Activated gamma-delta T cell treated with anti-CD3 and anti-CD28 coated beads, Interleukin-2, amount 50 U/mL, for 16 hours (primary cell): ENCODE data around the gene SH3RF3.

Experiments
- DNase-seq: peaks from one replicate; pipeline ENCODE4 v3.0.0-alpha.2; 2020; ENCODE audit warnings: low read depth

The SH3RF3 gene

GRCh38 chr2:109313343-109313742 is 184.3 kb downstream of the SH3RF3 start:
- no peak for DNase-seq

- no peak for DNase-seq
Observed at GRCh38 chr2:109316091-109316490, 187.1 kb downstream of the SH3RF3 start.

- DNase-seq, result no peak
Observed at GRCh38 chr2:109317471-109318095, 188.6 kb downstream of the SH3RF3 start.

GRCh38 chr2:109318150-109318948 is 189.3 kb downstream of the SH3RF3 start:
- DNase-seq, result no peak

- DNase-seq, result no peak
Observed at GRCh38 chr2:109318949-109319342, 189.9 kb downstream of the SH3RF3 start.

- no peak for DNase-seq
Observed at GRCh38 chr2:109320195-109320922, 191.4 kb downstream of the SH3RF3 start.

GRCh38 chr2:109321570-109321969 is 192.6 kb downstream of the SH3RF3 start:
- no peak for DNase-seq

- DNase-seq, result no peak
Observed at GRCh38 chr2:109322111-109322510, 193.1 kb downstream of the SH3RF3 start.

- DNase-seq, result no peak
Observed at GRCh38 chr2:109322641-109323040, 193.6 kb downstream of the SH3RF3 start.

- no peak for DNase-seq
Observed at GRCh38 chr2:109324861-109325260, 195.9 kb downstream of the SH3RF3 start.

- no peak for DNase-seq
Observed at GRCh38 chr2:109325570-109325969, 196.6 kb downstream of the SH3RF3 start.

GRCh38 chr2:109326306-109326705 is 197.3 kb downstream of the SH3RF3 start:
- DNase-seq, result no peak

- no peak for DNase-seq
Observed at GRCh38 chr2:109330056-109330455, 201.1 kb downstream of the SH3RF3 start.

- no peak for DNase-seq
Observed at GRCh38 chr2:109331081-109331480, 202.1 kb downstream of the SH3RF3 start.

- DNase-seq, result no peak
Observed at GRCh38 chr2:109331896-109332848, 203.2 kb downstream of the SH3RF3 start.

- no peak for DNase-seq
Observed at GRCh38 chr2:109332880-109333279, 203.9 kb downstream of the SH3RF3 start.

- no peak for DNase-seq
Observed at GRCh38 chr2:109333414-109334210, 204.6 kb downstream of the SH3RF3 start.

- no peak for DNase-seq
Observed at GRCh38 chr2:109335631-109336176, 206.7 kb downstream of the SH3RF3 start.

GRCh38 chr2:109336296-109336695 is 207.3 kb downstream of the SH3RF3 start:
- DNase-seq, result no peak

- no peak for DNase-seq
Observed at GRCh38 chr2:109337221-109337620, 208.2 kb downstream of the SH3RF3 start.

- no peak for DNase-seq
Observed at GRCh38 chr2:109339519-109339966, 210.5 kb downstream of the SH3RF3 start.
